Stimulated activated CD4-positive, alpha-beta T cell treated with anti-CD3 and anti-CD28 coated beads, Interleukin-2, amount 100 ng/mL, for 24 hours (primary cell): Measurements from ENCODE around the gene PIK3C2B.

ENCODE experiments used
- DNase-seq, 2 donors: peaks; one replicate each; pipeline ENCODE4 v3.0.0-alpha.2; 2020

PIK3C2B gene

GRCh38 chr1:204459706-204460105 is 34.9 kb downstream of the PIK3C2B start:
- no peak for DNase-seq

GRCh38 chr1:204457666-204458065 is 36.9 kb downstream of the PIK3C2B start:
- DNase-seq, result no peak

GRCh38 chr1:204456826-204457442 is 37.7 kb downstream of the PIK3C2B start:
- DNase-seq, result no peak

- no peak for DNase-seq
Measured at GRCh38 chr1:204455831-204456145, 38.8 kb downstream of the PIK3C2B start.

- no peak for DNase-seq
Measured at GRCh38 chr1:204455063-204455830, 39.4 kb downstream of the PIK3C2B start.

- no peak for DNase-seq
Measured at GRCh38 chr1:204454476-204454875, 40.1 kb downstream of the PIK3C2B start.

- DNase-seq, result peak; percentile 62 to 71
Measured at GRCh38 chr1:204453141-204453772, 41.3 kb downstream of the PIK3C2B start.

- no peak for DNase-seq
Measured at GRCh38 chr1:204451352-204452124, 43.1 kb downstream of the PIK3C2B start.

- DNase-seq, result no peak
Measured at GRCh38 chr1:204450461-204451257, 43.9 kb downstream of the PIK3C2B start.

- no peak for DNase-seq
Measured at GRCh38 chr1:204449678-204450280, 44.8 kb downstream of the PIK3C2B start.

GRCh38 chr1:204448991-204449677 is 45.5 kb downstream of the PIK3C2B start:
- no peak for DNase-seq

GRCh38 chr1:204448344-204448964 is 46.2 kb downstream of the PIK3C2B start:
- DNase-seq, result no peak

- DNase-seq, result no peak
Measured at GRCh38 chr1:204447736-204448135, 46.9 kb downstream of the PIK3C2B start.

GRCh38 chr1:204447190-204447589 is 47.4 kb downstream of the PIK3C2B start:
- DNase-seq, result no peak

- DNase-seq, result peak; percentile 77 to 80
Measured at GRCh38 chr1:204446413-204447111, 48.0 kb downstream of the PIK3C2B start.

- DNase-seq, result peak; percentile 55 to 66
Measured at GRCh38 chr1:204445860-204446412, 48.7 kb downstream of the PIK3C2B start.
